T-helper 1 cell treated with Interleukin-12 subunit alpha and Interleukin-12 subunit beta and Interleukin-4 antibody, amounts not matched to agents 30 μg/mL and 1 μg/mL, for 36 hours (primary cell): ENCODE results near the gene ESR2.

Experiments
- H3K27ac Mint-ChIP-seq: one replicate; pipeline ENCODE4 v1.8.0; 2021; ENCODE audit warnings: mild to moderate bottlenecking, mixed read lengths
- H3K27me3 Mint-ChIP-seq: one replicate; pipeline ENCODE4 v1.8.0; 2021; ENCODE audit warnings: low read depth, mixed read lengths
- H3K36me3 Mint-ChIP-seq: one replicate; pipeline ENCODE4 v1.8.0; 2021; ENCODE audit warnings: low read depth, mixed read lengths
- H3K4me1 Mint-ChIP-seq: one replicate; pipeline ENCODE4 v1.8.0; 2021; ENCODE audit warnings: low read depth, mixed read lengths
- H3K4me3 Mint-ChIP-seq: one replicate; pipeline ENCODE4 v1.8.0; 2021; ENCODE audit warnings: mild to moderate bottlenecking, moderate library complexity, mixed read lengths
- H3K9me3 Mint-ChIP-seq: one replicate; pipeline ENCODE4 v1.8.0; 2021; ENCODE audit warnings: mixed read lengths

The ESR2 gene

DNA sequence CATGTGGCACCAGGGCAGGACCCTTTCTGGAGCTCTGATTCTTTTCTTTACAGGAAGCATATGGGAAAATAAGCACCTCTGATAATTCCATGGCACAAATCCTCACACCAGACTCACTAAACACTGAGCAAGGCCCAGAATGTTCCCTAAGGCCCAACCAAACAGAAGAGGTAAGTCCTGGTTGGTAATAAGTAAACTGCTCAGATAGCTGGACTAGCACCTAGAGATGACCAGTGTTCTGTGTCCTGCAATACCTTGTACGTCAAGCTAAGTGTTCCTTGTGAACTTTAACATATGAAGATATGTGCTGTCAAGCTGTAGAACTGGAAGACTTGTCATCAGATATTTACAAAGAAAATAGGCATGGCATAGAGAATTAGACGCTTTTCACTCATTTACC is 186.7 kb downstream of the ESR2 start:
- no peaks in the 10 kb centered on the region for H3K9me3 Mint-ChIP-seq
- H3K27me3 Mint-ChIP-seq, result no peaks in the 10 kb centered on the region
- no peak overlapping the region for H3K4me3 Mint-ChIP-seq
- no peaks in the 10 kb centered on the region for H3K4me1 Mint-ChIP-seq
- H3K27ac Mint-ChIP-seq, result no peak overlapping the region
- peaks cover 47% of the 10 kb centered on the region for H3K36me3 Mint-ChIP-seq

DNA sequence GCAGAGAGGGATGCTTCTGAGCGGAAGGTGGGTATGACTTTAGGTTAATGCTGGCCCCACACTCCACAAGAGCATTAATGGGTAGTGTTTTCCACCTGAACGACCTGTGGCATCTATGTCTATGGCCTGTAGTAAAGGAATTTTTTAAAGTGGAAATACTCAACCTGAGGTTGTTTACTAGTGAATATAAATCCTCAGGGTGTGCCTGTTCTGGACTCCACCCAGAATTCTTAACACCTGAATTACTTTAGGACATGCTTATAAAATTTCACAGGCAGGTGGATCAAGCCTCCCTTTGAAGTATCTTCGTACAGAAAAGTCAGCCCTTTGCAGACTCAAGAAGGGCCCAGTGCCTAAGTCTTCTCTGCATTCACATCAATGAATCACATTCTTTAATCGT is 196.1 kb downstream of the ESR2 start:
- Mint-ChIP-seq H3K36me3 (peaks cover 53% of the 10 kb centered on the region), H3K27ac (no peak overlapping the region), H3K9me3 (no peaks in the 10 kb centered on the region), H3K4me3 (no peak overlapping the region), H3K27me3 (no peaks in the 10 kb centered on the region), H3K4me1 (peaks cover 2% of the 10 kb centered on the region)

- no peak overlapping the region for H3K27ac Mint-ChIP-seq
- peaks cover 49% of the 10 kb centered on the region for H3K36me3 Mint-ChIP-seq
- no peaks in the 10 kb centered on the region for H3K9me3 Mint-ChIP-seq
- H3K4me1 Mint-ChIP-seq, result peaks cover 2% of the 10 kb centered on the region
- H3K4me3 Mint-ChIP-seq, result no peak overlapping the region
- H3K27me3 Mint-ChIP-seq, result no peaks in the 10 kb centered on the region
These were observed 198.6 kb downstream of the ESR2 start for GRCh38 chr14:64095620-64096019.

GRCh38 chr14:64092940-64093339 is 201.2 kb downstream of the ESR2 start:
- no peaks in the 10 kb centered on the region for H3K27me3 Mint-ChIP-seq
- no peaks in the 10 kb centered on the region for H3K9me3 Mint-ChIP-seq
- peaks cover 2% of the 10 kb centered on the region for H3K4me1 Mint-ChIP-seq
- no peak overlapping the region for H3K27ac Mint-ChIP-seq
- no peak overlapping the region for H3K4me3 Mint-ChIP-seq
- peaks cover 40% of the 10 kb centered on the region for H3K36me3 Mint-ChIP-seq

- Mint-ChIP-seq H3K36me3 (peaks cover 36% of the 10 kb centered on the region), H3K4me3 (no peak overlapping the region), H3K27me3 (no peaks in the 10 kb centered on the region), H3K9me3 (no peaks in the 10 kb centered on the region), H3K4me1 (peaks cover 2% of the 10 kb centered on the region), H3K27ac (no peak overlapping the region)
These were observed 201.8 kb downstream of the ESR2 start for GRCh38 chr14:64092338-64092737.

GRCh38 chr14:64091217-64091616 is 203.0 kb downstream of the ESR2 start:
- Mint-ChIP-seq H3K27ac (no peak overlapping the region), H3K36me3 (peaks cover 31% of the 10 kb centered on the region), H3K9me3 (no peaks in the 10 kb centered on the region), H3K27me3 (no peaks in the 10 kb centered on the region), H3K4me3 (no peak overlapping the region), H3K4me1 (peaks cover 2% of the 10 kb centered on the region)

- Mint-ChIP-seq H3K9me3 (no peaks in the 10 kb centered on the region), H3K27ac (no peak overlapping the region), H3K27me3 (no peaks in the 10 kb centered on the region), H3K36me3 (peaks cover 32% of the 10 kb centered on the region), H3K4me3 (no peak overlapping the region), H3K4me1 (peaks cover 2% of the 10 kb centered on the region)
These were observed 204.3 kb downstream of the ESR2 start for GRCh38 chr14:64089920-64090319.

DNA sequence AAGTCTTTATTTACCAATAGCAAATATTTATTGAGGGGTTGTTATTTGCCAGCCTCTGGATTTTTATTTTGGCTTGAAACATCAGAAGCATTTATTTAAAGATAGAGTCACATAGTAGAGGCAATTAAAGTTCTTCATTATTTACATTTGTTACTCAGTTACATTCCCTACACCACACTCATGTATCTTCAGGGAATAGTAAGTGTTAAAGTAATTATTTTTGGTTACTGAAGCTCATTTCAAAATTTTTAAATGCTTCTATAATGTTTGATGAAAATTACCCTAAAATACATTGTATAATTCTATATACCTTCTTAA is 205.6 kb downstream of the ESR2 start:
- no peak overlapping the region for H3K27ac Mint-ChIP-seq

GRCh38 chr14:64082837-64083236 is 211.3 kb downstream of the ESR2 start:
- no peak overlapping the region for H3K27ac Mint-ChIP-seq
- no peaks in the 10 kb centered on the region for H3K4me1 Mint-ChIP-seq
- no peak overlapping the region for H3K4me3 Mint-ChIP-seq
- H3K27me3 Mint-ChIP-seq, result no peaks in the 10 kb centered on the region
- H3K9me3 Mint-ChIP-seq, result no peaks in the 10 kb centered on the region
- H3K36me3 Mint-ChIP-seq, result peaks cover 51% of the 10 kb centered on the region

More for the DNA sequence above, 205.6 kb downstream of the ESR2 start:
- Mint-ChIP-seq H3K9me3 (no peaks in the 10 kb centered on the region), H3K4me1 (no peaks in the 10 kb centered on the region), H3K27me3 (no peaks in the 10 kb centered on the region), H3K4me3 (no peak overlapping the region), H3K36me3 (peaks cover 32% of the 10 kb centered on the region)

DNA sequence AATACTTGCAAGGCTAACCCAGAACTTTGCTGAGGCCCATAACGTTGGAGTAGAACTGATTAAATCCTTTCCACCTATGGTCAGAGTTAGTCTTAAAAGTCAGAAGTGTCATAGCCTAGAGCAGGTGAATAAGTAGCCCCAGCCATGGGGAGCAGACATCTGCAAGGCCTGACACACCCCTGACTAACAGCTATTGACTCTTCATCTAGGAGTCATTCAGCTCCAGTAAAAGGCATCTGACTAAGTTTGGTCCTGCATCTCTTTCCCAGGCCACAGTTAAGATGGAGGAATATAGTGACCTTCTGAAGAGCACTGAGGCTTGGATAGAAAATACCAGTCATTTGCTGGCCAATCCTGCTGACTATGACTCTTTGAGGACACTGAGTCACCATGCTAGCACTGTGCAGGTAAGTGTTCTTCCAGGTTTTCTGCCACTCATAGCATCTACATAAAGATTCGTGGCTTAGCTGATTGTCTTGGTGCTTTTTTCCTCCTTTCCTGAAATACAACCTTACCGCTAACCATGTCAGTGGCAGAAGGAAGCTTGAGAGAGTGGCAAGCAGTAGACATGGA is 212.9 kb downstream of the ESR2 start:
- Mint-ChIP-seq H3K4me1 (no peaks in the 10 kb centered on the region), H3K9me3 (no peaks in the 10 kb centered on the region), H3K36me3 (peaks cover 46% of the 10 kb centered on the region)

GRCh38 chr14:64080452-64080851 is 213.7 kb downstream of the ESR2 start:
- H3K4me1 Mint-ChIP-seq, result no peaks in the 10 kb centered on the region
- H3K4me3 Mint-ChIP-seq, result no peak overlapping the region
- no peak overlapping the region for H3K27ac Mint-ChIP-seq
- peaks cover 50% of the 10 kb centered on the region for H3K36me3 Mint-ChIP-seq
- no peaks in the 10 kb centered on the region for H3K9me3 Mint-ChIP-seq
- no peaks in the 10 kb centered on the region for H3K27me3 Mint-ChIP-seq

More for the DNA sequence above, 212.9 kb downstream of the ESR2 start:
- H3K4me3 Mint-ChIP-seq, result no peak overlapping the region
- no peak overlapping the region for H3K27ac Mint-ChIP-seq
- no peaks in the 10 kb centered on the region for H3K27me3 Mint-ChIP-seq

GRCh38 chr14:64075613-64076005 is 218.6 kb downstream of the ESR2 start:
- Mint-ChIP-seq H3K36me3 (peaks cover 51% of the 10 kb centered on the region), H3K4me1 (no peaks in the 10 kb centered on the region), H3K9me3 (no peaks in the 10 kb centered on the region), H3K27ac (no peak overlapping the region), H3K27me3 (no peaks in the 10 kb centered on the region), H3K4me3 (no peak overlapping the region)

GRCh38 chr14:64074961-64075612 is 219.1 kb downstream of the ESR2 start:
- H3K27me3 Mint-ChIP-seq, result no peaks in the 10 kb centered on the region
- no peak overlapping the region for H3K27ac Mint-ChIP-seq
- peaks cover 46% of the 10 kb centered on the region for H3K36me3 Mint-ChIP-seq
- no peaks in the 10 kb centered on the region for H3K9me3 Mint-ChIP-seq
- H3K4me3 Mint-ChIP-seq, result no peak overlapping the region
- H3K4me1 Mint-ChIP-seq, result no peaks in the 10 kb centered on the region

GRCh38 chr14:64069634-64070359 is 224.4 kb downstream of the ESR2 start:
- Mint-ChIP-seq H3K9me3 (no peaks in the 10 kb centered on the region), H3K27me3 (no peaks in the 10 kb centered on the region), H3K4me1 (no peaks in the 10 kb centered on the region), H3K4me3 (no peak overlapping the region), H3K36me3 (peaks cover 37% of the 10 kb centered on the region), H3K27ac (no peak overlapping the region)

DNA sequence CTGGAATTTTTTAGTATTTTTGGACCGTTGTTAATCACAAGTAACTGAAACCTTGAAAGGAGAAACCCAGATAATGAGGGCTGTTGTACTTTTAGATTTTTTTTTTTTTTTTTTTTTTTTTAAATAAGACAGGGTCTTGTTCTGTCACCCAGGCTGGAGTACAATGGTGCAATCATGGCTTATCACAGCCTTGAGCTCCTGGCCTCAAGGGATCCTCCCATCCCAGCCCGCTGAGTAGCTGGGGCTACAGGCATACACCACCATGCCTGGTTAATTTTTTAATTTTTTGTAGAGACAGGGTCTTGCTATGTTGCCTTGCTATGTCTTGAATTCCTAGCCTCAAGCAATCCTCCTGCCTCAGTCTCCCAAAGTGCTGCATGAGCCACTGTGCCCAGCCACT is 229.7 kb downstream of the ESR2 start:
- H3K36me3 Mint-ChIP-seq, result peaks cover 21% of the 10 kb centered on the region

More for the DNA sequence above, 229.7 kb downstream of the ESR2 start:
- H3K27me3 Mint-ChIP-seq, result no peaks in the 10 kb centered on the region
- H3K4me1 Mint-ChIP-seq, result no peaks in the 10 kb centered on the region
- no peak overlapping the region for H3K27ac Mint-ChIP-seq
- H3K4me3 Mint-ChIP-seq, result no peak overlapping the region
- H3K9me3 Mint-ChIP-seq, result no peaks in the 10 kb centered on the region
